HG03159 (cell line): Measurements from ENCODE around the gene STK38L.

Experiments used
- ATAC-seq: cut with Tn5 transposase; IDR thresholded peaks from one replicate; pipeline ENCODE4 v1.9.1; 2021; ENCODE audit warnings: mild to moderate bottlenecking, moderate library complexity; ENCODE audit not compliant: unreplicated experiment

The STK38L gene

DNA sequence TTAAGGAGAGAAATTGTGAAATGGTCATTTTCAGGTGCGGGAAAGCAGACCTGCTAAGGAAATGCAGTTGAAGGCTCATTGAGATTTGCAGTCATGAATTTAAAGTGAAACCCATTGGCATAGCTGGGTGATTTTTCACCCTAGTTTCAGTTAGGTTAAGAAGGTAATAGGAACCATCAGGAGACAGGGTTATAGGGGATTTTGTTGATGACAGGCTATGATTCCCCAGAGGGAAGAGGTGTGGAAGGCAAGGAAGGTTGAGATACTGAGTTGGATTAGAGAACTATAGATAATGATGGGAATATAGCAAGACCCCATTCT lies 65.9 kb downstream of the STK38L start:
- ATAC-seq, result no peak

DNA sequence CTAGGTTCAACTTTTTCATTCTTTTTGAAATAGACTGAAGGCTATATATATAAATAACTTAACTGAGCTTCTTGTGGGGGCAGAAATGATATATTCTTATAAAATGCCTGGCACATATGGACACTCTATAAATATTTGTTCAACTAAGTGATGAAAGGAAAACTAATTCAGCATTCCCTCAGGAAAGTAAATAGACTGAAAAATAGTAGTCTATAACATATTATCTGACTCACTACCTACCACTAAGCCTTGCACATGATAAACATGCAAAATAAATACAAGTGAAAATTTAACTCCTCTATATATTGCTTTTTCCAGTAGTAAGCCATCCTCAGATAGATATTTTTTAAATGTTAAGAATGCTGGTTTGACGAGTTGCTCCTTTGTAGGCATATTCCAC lies 72.9 kb downstream of the STK38L start:
- no peak for ATAC-seq

DNA sequence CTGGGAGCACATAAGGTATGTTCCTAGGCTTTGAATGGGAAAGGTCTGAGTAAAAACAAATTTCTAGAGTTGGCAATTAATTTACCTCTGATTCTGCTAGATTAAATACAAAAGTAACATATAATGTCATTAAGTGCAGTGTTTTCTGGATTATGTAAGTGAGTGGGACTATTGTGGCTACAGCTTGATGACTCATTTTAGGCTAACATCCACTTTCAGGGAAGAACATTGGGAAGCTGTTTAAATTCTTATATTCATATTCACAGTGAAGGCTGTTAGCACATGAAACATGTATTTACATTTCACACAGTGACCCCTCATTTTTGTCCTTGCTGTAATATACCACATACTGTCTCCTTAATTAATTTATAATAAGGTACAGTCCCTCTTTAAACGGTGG lies 75.3 kb downstream of the STK38L start:
- ATAC-seq, result no peak

DNA sequence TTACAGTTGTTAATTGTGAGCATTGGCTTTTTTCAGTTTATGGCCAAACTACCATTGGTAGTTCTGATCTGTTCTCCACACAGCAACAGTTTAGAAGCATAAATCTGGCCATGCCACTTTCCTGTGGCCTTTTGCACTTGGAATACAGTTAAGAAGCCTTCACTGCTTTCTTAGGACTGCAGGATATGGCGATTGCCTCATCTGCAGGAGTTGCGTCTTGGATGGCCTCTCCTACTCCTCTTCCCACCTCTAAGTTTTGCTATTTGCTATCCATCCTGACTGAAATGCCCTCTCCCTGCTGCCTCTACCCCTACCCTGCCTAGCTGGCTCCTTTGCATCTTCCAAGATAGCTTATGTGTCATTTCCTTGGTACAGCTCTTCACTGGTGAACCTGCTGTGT lies 75.8 kb downstream of the STK38L start:
- ATAC-seq, result no peak

DNA sequence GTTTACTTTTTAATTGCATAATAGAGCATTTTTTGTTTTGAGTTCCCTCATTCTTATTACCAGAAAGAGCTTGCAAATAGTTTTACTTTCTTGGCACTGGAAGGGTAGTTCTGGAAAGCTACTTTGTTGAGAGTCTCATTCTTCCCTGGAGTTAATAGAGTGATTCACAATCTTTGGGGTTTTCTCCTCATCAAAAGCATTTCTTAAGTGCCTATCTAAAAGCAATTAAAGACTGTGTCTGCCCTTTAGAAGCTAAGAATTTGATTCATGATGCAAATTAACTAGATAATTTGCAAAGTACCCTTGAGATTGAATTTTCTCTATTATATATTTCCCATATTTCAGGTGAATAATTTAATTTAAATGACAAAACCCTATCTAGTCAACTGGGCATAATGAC lies 80.4 kb downstream of the STK38L start:
- no peak for ATAC-seq

DNA sequence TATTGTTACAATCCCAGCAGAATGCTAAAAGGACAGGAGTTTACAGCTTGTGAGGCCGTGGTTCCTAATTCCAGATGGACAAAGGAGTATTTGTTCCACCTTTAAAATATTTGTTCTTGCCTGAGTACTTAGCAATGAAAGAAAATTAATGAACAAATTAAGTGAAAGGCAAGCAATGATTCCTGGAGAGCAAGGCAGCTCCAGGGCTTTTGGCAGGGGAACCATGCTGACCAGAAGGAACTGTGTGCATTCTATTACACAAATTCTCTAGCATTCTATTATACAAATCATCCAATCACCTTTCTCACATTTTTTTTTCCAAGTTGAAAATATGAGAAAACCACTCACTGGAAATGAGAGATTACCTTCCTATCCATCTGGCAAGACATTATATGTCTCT lies 86.8 kb downstream of the STK38L start:
- no peak for ATAC-seq

DNA sequence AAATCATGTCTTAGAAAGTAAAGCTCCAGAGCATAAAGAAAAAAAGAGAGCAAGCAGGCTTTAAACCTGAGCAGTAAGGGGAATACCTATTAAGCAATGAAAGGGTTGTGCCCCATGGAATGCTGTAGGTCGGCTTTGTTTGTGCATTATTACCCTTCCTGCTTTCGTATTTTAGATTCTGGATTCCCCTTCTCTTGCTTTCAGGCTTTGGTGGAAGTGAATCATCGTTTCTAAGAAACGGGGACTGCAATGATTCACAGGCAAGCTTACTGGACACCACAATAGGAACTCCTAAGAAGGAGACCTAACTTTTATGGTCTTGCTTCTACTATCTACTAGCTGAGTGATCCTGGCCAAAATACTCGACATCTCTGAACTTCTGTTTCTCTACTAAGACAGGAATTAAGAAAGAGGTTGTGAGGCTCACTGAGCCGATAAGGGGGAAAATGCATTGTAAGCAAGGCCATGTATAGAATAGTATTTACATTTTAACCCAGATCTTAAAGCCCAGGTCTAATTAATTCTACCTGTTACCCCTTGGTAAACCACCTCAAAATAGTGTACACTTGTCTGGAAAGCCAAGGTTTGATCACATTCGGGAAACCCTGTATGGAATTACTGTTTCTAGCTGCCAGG lies 87.3 kb downstream of the STK38L start:
- peak; percentile 33 for ATAC-seq

DNA sequence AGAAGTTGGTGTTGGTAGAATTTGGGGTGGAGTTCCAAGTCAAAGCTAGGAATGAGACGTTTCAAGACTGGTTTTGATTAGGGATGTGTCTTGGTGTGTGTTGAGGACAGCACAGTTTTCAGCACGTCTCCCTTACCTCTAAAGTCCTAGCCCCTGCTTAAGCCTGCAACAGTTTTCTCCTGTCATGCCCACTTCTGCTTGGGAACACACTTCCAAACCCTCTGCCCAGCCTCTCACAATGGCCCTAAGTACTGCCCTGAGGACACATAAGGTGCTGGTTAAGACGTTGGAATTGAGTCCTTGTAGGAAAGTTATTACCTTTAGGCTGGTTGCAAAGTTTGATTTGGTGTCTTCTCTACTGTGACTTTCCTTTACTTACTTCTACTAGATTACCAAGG lies 87.8 kb downstream of the STK38L start:
- ATAC-seq, result no peak

DNA sequence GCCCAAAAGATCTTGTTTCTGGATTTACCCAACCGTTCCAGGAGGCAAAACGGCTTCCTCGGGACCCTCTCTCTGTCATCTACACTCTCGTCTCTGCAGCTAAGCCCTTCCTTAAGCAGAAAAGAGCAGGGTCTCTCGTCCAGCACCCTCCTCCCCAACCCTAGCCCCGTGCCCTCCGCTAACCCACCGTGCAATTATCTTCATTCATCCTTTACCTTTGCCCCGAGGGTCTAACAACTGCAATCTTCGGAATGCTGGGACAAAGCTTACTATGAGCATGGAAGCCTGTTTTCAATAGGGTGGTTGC lies 88.3 kb downstream of the STK38L start:
- ATAC-seq, result no peak

DNA sequence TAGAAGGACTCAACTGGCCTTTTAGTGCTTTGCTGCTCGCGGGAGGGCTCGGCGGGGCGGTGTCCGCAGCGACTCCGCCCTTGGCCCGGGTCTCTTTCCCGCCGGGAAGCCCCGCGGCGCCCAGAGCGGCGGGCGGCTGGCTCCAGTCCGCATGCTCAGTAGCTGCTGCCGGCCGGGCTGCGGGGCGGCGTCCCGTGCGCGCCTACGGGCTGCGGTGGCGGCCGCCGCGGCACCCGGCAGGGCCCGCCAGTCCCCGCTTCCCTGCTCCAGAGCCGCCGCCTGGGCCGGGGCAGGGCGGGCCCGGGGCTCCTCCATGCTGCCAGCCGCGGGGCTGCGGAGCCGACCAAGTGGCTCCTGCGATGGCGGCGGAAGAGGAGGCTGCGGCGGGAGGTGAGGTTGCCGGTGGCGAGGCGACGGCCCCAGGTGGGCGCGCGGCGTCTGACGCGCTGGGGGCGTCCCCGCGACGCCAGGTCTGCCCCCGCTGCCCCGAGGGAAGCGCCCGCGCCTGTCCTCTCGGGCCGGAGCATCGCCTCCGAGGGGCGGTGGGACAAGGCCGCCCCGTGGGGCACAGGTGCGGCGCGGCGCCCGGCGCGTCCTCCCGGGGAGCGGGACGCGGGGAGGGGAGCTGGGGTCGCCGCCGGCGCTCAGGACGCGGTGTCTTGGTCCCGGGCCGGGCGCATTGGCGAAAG lies 88.8 kb downstream of the STK38L start, which contains the start of gene BMAL2:
BMAL2 (plus strand) TSS at position 123 of the 689 bp plus-strand sequence; CDS start at position 360, 237 bp downstream.
- ATAC-seq, result peak; percentile 44

DNA sequence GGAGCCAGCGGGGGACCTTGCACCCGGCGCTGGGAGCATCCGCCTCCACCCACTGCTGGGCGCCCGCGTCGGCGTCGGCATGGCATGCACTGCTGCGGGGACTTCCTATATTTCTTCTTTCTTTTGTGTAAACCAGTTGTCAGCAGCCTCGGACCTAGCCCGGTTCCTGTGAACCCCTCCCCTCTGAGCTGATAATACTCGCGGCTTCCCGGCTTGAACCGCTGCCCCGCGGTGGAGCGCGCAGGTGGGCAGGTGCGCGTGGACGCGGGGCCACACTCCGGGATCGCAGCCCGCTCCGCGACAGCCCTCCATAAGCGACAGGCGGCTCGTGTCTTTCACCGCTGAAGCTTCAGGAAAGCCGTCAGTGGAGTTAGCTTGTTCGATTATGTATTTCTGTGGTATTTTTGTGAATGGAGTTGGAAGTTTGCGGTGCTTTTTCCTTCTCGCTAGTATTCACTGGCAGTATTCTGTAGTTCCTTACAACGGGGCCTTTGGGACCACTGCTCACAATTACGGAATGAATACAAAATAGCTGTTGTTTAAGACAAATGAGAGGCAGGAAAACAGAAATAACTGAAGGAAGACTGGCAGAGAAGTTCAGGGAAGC lies 89.4 kb downstream of the STK38L start:
- peak; percentile 26 for ATAC-seq

DNA sequence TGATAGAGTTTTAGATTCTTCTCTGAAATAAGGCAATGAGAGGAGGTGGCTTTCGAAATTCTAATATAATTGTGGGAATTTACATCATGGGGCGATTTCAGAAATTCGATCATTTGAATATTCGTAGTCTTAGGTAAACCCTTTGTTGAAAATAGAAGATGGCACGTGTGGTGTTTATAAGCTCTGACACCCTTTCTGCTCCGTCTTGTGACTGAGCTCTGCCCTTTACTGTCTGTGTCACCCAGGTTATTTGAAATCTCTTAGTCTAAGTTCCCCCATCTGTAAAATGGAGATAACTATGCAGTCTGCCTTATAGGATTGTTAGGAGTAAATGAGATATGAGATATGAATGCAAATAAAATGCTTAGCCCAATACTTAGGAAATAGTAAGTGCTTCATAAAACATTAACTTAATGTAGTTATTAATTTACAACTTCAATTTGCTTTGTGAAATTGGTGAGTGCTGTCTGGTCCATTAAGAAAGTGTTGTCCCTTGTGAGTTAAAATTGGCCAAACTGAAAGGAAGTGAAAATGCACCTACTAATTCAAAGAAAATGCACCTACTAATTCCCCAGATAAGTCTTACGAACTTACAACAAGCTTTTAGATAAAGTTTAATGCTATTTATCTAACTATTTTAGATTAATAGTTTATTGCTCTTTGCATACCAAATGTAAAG lies 90.1 kb downstream of the STK38L start:
- peak; percentile 29 for ATAC-seq

DNA sequence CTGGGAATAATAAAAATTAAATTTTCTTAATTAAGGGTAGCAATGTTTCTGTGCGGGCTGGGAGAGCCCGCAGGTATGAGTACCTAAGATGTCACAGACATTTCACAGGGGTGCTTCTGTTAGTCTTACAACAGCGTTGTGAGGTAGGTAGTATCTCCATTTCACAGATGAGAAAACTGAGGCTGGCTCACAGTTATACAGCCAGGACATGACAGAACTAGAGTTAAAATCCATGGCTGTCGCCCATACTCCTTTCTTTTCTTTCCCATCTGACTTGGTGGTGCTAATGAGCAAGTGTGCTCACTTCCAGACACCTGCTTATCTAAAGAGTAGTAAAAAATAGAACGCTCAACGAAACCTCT lies 90.6 kb downstream of the STK38L start:
- no peak for ATAC-seq

DNA sequence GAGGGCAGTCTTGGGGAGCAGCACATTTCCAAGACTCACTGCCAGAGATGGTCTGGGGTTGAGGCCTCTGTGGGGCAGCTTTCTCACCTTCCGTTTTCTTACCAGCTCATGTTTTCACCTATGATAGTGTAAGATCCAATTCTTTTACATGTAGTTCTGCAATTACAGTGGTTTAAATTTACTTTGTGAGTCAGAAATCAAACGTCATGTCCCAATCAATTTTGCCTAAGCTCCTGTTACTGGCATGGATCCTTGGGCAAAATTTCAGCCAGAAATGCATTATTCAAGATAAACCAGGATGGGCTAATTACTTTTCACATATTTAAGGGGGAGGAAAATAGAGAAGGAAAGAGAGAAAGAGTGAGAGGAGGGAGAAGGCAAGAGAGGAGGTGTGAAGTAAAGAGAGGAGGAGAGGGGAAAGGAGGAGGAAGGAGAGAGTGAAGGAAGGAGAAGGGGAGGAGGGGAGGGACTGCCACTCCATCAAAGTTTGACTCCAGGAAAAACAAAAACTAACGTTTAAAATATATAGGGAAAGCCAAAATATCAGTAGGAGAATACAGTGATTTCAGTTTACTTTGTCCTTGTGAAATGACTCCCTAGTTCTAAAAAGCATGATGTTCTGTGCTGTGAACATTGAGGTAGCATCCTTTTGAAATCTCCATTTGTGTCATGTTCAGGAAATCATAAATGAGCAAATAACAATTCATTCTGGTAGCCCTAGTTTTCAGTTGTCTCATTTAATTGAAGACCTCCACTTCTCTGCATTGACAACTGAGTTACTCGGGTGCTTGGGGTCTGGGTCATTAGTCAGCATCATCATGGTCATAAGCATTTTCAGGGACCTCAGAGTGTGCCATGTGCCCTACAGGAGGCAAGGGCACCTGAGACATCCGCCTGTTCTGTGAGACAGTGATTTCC lies 91.5 kb downstream of the STK38L start:
- ATAC-seq, result no peak

DNA sequence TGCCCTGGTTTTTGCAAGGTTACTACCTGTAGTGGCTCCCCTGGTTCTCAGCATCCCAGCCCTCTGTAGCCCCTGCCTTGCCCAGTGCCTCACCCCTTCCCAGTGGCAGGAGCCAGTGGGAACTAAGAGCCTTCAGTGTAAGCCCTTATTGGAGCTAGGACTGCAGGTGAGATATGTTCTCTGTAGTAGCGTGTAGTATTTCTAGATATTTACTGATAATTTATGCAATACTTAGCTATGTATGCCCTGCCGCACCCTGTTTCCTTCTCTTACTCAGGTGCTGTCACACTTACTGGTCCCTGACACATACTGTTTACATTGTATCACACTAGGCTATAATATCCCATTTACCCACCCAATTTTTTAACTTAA lies 92.2 kb downstream of the STK38L start:
- no peak for ATAC-seq

DNA sequence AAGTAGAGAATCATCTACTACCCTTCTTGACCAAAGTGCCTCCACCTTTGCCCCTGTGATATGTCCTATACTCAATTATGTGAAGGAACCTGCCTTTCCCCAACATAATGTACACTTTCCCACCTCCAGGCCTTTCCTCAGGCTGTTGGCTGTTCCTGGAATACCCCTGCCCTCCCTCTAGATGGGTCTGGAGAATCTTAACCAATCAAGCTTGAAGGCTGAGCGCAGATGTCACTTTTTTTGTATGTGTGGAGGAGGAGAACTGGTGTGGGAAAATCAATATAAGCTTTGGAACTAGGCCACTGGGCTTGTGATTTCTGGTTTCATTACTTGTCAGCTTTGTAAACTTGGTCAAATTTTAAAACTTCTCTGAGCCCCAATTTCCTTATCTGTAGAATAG lies 93.3 kb downstream of the STK38L start:
- ATAC-seq, result no peak

DNA sequence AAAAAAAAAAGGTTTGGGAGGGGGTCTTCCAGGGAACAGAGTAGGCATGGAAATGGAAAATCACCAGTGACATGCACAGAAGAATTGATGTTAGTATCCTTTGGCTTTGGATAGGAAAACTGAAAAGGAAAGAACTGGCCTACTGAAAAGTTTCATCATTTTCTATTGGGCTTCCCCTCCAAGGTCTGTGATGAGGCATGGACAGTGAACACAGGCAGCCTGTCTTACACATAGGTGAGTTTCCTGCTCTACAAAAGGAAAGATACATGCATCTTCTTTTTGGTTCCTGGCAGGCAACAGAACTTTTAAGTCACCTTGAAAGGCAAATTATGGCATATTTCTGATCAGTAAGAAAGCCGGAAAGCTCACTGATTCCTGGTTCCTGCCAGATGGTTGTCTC lies 94.4 kb downstream of the STK38L start:
- no peak for ATAC-seq

DNA sequence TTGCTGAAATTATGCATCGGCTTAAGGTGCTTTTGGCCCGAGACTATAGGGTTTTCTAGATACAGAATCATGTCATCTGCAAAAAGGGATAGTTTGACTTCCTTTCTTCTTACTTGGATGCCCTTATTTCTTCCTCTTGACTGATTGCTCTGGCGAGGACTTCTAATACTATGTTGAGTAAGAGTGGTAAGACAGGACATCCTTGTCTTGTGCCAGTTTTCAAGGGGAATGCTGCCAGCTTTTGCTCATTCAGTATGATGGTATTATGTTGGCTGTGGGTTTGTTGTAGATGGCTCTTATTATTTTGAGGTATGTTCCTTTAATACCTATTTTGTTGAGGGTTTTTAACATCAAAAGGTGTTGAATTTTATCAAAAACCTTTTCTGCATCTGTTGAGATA lies 96.9 kb downstream of the STK38L start:
- no peak for ATAC-seq

DNA sequence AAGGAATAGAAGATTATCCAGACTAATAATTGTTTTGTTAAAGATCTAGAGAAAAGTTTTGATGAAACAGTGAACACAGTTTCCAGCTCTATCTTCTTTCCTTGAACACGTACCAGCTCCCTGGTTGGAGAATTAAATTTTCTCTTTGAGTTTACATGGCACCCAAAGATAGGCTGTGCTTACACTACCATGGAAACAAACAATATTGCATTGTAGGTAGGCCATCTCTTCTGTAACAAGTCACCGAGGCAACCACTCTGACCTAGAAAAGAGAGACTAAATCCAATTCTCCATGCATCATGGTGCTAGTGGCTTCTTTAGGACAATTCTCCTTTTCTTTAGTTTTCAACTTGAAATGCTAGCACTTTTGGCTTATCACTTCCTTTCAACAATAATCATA lies 98.5 kb downstream of the STK38L start:
- ATAC-seq, result no peak

DNA sequence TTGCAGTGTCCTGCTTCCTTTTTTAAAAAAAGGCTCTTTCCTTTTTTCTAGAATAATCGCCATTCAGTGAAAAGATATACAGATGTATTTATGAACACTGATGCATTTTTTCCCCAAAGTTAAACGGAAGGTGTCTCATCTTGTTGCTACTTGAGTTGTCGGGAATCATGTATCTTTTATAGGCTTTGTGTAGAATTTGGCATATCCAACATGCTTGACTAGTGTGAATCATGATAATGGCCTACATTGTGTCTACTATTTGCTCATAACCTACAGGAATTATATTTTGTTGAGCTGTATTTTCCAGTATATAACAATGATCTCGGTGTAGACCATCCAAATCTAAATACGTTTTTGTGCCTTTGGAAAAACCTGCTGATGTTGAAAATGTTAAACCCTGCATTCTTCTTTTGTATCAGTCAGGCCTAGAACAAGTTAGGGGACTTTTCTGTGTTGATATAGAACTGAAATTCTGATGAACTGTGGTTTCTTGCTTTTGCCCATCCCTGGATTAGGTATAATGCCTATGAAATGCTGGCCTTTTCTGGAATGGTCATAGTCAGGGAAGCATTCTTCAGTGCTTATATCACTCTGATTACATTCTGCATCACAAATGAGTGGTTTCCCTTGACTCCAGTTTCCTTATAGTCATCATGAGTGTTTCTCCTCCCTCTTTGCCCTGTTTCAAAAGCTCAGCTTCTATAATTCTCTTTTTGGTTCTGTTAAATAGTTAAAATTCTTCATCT lies 99.3 kb downstream of the STK38L start:
- no peak for ATAC-seq

DNA sequence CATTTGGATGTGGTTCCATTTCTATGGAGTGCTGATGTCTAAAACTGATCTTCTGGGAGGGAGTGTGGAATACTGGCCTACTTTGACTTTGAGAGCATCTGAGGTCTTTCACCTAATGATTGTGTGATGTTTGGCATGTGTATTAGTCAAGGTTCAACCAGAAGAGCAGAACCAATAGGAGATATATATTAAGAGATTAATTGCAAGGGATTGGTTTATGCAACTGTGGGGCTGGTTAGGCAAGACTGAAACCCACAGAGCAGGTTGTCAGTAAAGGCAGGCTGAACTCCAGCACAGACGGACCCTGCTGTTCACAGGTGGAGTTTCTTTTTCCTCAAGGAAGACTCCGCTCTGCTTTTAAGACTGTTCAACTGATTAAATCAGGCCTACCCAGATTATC lies 100.2 kb downstream of the STK38L start:
- ATAC-seq, result no peak
